ENCODE data around the gene RMP24.

DNA sequence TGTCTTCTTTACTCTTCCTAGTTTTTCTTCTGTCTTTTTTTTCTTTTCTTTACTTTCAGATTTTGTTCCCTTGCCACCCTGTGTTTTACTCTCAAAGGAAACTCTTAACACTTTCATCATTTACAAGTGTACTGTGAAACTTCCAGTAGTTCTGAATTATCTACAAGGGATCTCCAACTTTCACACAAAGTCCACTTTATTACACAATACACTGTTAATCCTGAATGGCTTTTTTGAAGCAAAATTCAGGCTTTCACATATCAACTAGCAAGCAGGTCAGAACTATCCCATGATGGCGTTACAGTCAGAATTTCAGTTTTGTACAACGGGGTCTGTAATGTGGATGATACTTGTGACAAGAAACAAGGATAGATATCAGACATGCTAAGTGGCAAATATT lies 34.5 kb downstream of the RMP24 start:
- no peak for TF ChIP-seq SNAI2 (CRISPR knock-in tag; IDR thresholded peaks at IDR 0.05)
- no peak for TF ChIP-seq CSDC2 (CRISPR knock-in tag; IDR thresholded peaks at IDR 0.05)
- TF ChIP-seq ARNTL (CRISPR knock-in tag; IDR thresholded peaks at IDR 0.05; ENCODE audit: borderline replicate concordance, low read depth), result no peak
- no peak for TF ChIP-seq ZC3H10 (CRISPR knock-in tag; IDR thresholded peaks at IDR 0.05)
- TF ChIP-seq RARB (CRISPR knock-in tag; IDR thresholded peaks at IDR 0.05), result no peak
